ENCODE results near the gene ZNF532. TPM values are rescaled to one million over a fixed set of nuclear protein-coding genes. Genes with fewer than 3 reads are reported as not detected.

ZNF532 gene
- total RNA-seq, 1 experiment from 2014 or later, result 258 TPM

GRCh38 chr18:58886864-58887612 is 22.4 kb downstream of the ZNF532 start:
- Histone ChIP-seq H3K9me3 (ENCODE audit: control insufficient read depth, low read depth, low read length) (no peaks in the 10 kb centered on the region), H2AK5ac (ENCODE audit: insufficient read length, low read length) (no peak overlapping the region), H3K56ac (ENCODE audit: insufficient read length, low read depth, low read length) (no peak overlapping the region), H4K91ac (ENCODE audit: insufficient read length, low read depth, low read length) (no peak overlapping the region), H3K79me1 (ENCODE audit: insufficient read depth, low read depth, low read length, poor library complexity, severe bottlenecking) (peaks cover 7% of the 10 kb centered on the region), H3K23ac (ENCODE audit: insufficient read length, low read depth, low read length) (no peak overlapping the region), H2BK20ac (ENCODE audit: low read depth, low read length, poor library complexity, severe bottlenecking) (no peak overlapping the region), H2AFZ (ENCODE audit: low read length) (no peak overlapping the region), H3K27me3 (ENCODE audit: insufficient read depth, low read length) (no peaks in the 10 kb centered on the region), H4K20me1 (ENCODE audit: control insufficient read depth, insufficient read depth, insufficient read length) (no peaks in the 10 kb centered on the region), H4K8ac (replicated peaks; ENCODE audit: insufficient read length, low read depth, low read length) (no peak overlapping the region), H3K14ac (ENCODE audit: insufficient read depth, low read length) (no peak overlapping the region), H3K79me2 (ENCODE audit: insufficient read depth, low read length) (peaks cover 39% of the 10 kb centered on the region), H3K9ac (ENCODE audit: extremely low read depth, insufficient read length, low read length) (no peak overlapping the region), H2BK120ac (ENCODE audit: low read depth, low read length, poor library complexity, severe bottlenecking) (no peak overlapping the region), H3K4me1 (ENCODE audit: insufficient read depth, low read length) (no peaks in the 10 kb centered on the region; the same call in 1 of the 2 replicates), H4K5ac (ENCODE audit: insufficient read length, low read depth, low read length) (no peak overlapping the region), H2BK5ac (ENCODE audit: insufficient read length, low read length) (no peak overlapping the region), H3T11ph (ENCODE audit: low read length) (no peak overlapping the region), H3K4me2 (ENCODE audit: insufficient read depth, insufficient read length, low read length) (no peak overlapping the region), H3K23me2 (ENCODE audit: insufficient read length, low read depth, low read length, poor library complexity, severe bottlenecking) (no peaks in the 10 kb centered on the region), H3K18ac (ENCODE audit: insufficient read length, low read depth, low read length) (no peak overlapping the region), H3K4ac (ENCODE audit: low read depth, low read length) (no peak overlapping the region), H2BK15ac (ENCODE audit: low read depth, low read length) (no peak overlapping the region), H2BK12ac (ENCODE audit: insufficient read length, low read depth, low read length) (no peak overlapping the region), H3K27ac (ENCODE audit: insufficient read length, low read depth, low read length) (no peak overlapping the region)
- WGBS (ENCODE audit: extremely low coverage, insufficient read length, low lambda C conversion rate), result no CpG with 5 or more reads among the region's 8 CpGs
- Mint-ChIP-seq H3K4me3 (no peak overlapping the region), H3K27me3 (ENCODE audit: low read depth) (no peaks in the 10 kb centered on the region), H3K27ac (peak overlapping the region; percentile 75 to 93 (median 82); a peak in 6 of 7 replicates), H3K36me3 (ENCODE audit: insufficient read depth in 1 of 3, low read depth in 3 of 3) (peaks cover 39 to 85% (median 69%) of the 10 kb centered on the region in 3 experiments; a peak in 6 of 7 replicates), H3K4me1 (peaks cover 27 to 29% of the 10 kb centered on the region in 2 experiments), H3K9me3 (no peaks in the 10 kb centered on the region; a peak in 1 of 5 replicates)
- DNase-seq, result no peak
- TF ChIP-seq CTCF (conservative IDR thresholded peaks at IDR 0.05), result no peak

All from H9 (cell line).